Caco-2 (cell line): Measurements from ENCODE around the gene CNTNAP4. TPM values are rescaled to one million over a fixed set of nuclear protein-coding genes. Genes with fewer than 3 reads are reported as not detected.

ENCODE experiments used
- BruUV-seq: library from RNA; stranded (reverse); fragments of 400-500 nt; replicated peaks from 2 replicates; lab custom pipeline; 2021; lab: Mats Ljungman, UMichigan
- CTCF ChIA-PET: fragments of 300-600 bp; sonication (Branson Sonifier 250); formaldehyde crosslinking; loops from one replicate; lab custom pipeline; 2022; ENCODE audit warnings: antibody characterized with exemption; lab: Charles Lee
- POLR2A ChIA-PET: fragments of 300-600 bp; sonication (Branson Sonifier 250); formaldehyde crosslinking; loops from one replicate; lab custom pipeline; 2022; ENCODE audit warnings: antibody characterized with exemption; lab: Charles Lee
- DNase-seq, 2 experiments: peaks; one replicate each; pipeline versions ENCODE4 v3.0.0 to v3.0.0-alpha.2; 2020 to 2022
- H3K27me3 ChIP-seq: replicated peaks from 2 replicates; pipeline ENCODE4 v1.6.0; 2011; ENCODE audit warnings: low read length; ENCODE audit not compliant: control insufficient read depth, insufficient read depth
- H3K36me3 ChIP-seq: 2 replicates; pipeline ENCODE4 v1.5.1; 2011; ENCODE audit warnings: low read length; ENCODE audit not compliant: control insufficient read depth, insufficient read depth
- H3K4me1 ChIP-seq: fragments of 250-450 bp; sonication (Bioruptor Pico); 2 replicates; pipeline ENCODE4 v1.5.1; 2020; ENCODE audit warnings: mild to moderate bottlenecking
- H3K4me3 ChIP-seq: 2 replicates; pipeline ENCODE4 v1.5.1; 2011; ENCODE audit warnings: low read depth, mild to moderate bottlenecking, control low read depth, low read length
- H3K9me3 ChIP-seq: fragments of 250-450 bp; sonication (Bioruptor Pico); 2 replicates; pipeline ENCODE4 v1.5.1; 2020; ENCODE audit warnings: mild to moderate bottlenecking, moderate library complexity
- H3K27ac Mint-ChIP-seq: one replicate; pipeline ENCODE4 v1.8.0; 2022; ENCODE audit warnings: mixed read lengths; ENCODE audit not compliant: unreplicated experiment
- H3K27me3 Mint-ChIP-seq: one replicate; pipeline ENCODE4 v1.8.0; 2022; ENCODE audit warnings: mixed read lengths; ENCODE audit not compliant: insufficient read depth, unreplicated experiment
- H3K36me3 Mint-ChIP-seq: one replicate; pipeline ENCODE4 v1.8.0; 2022; ENCODE audit warnings: mild to moderate bottlenecking, mixed read lengths; ENCODE audit not compliant: insufficient read depth, unreplicated experiment
- H3K4me1 Mint-ChIP-seq: one replicate; pipeline ENCODE4 v1.8.0; 2022; ENCODE audit warnings: low read depth, mixed read lengths; ENCODE audit not compliant: unreplicated experiment
- H3K4me3 Mint-ChIP-seq: one replicate; pipeline ENCODE4 v1.8.0; 2022; ENCODE audit warnings: mild to moderate bottlenecking, moderate library complexity, mixed read lengths; ENCODE audit not compliant: unreplicated experiment
- H3K9me3 Mint-ChIP-seq: one replicate; pipeline ENCODE4 v1.8.0; 2022; ENCODE audit warnings: mixed read lengths; ENCODE audit not compliant: unreplicated experiment
- intact Hi-C: fragments of 100-400 bp; cut with micrococcal nuclease; formaldehyde crosslinking; loops from one replicate; pipeline ENCODE4 v1.10.0; 2022; ENCODE audit not compliant: unreplicated experiment
- total RNA-seq: library from RNA; stranded (reverse); gene quantifications from 2 replicates; pipeline ENCODE4 v1.2.3, GENCODE V29; 2022
- TF ChIP-seq, protein P1 (sequence below), 2 experiments: fragments of 200-600 bp in 1 of 2; IDR thresholded peaks; 1 replicate in 1 of 2; 2 replicates in 1 of 2; pipeline versions ENCODE4 v1.5.1 to v1.8.0; 2011 to 2022; ENCODE audit warnings: antibody characterized with exemption in 1 of 2, control low read depth in 1 of 2, inconsistent platforms in 1 of 2, low read depth in 1 of 2, low read length in 1 of 2, mild to moderate bottlenecking in 1 of 2, moderate library complexity in 1 of 2; ENCODE audit not compliant: insufficient read depth in 1 of 2, severe bottlenecking in 1 of 2, unreplicated experiment in 1 of 2

The CNTNAP4 gene
- total RNA-seq, 1 experiment from 2014 or later, result not detected

DNA sequence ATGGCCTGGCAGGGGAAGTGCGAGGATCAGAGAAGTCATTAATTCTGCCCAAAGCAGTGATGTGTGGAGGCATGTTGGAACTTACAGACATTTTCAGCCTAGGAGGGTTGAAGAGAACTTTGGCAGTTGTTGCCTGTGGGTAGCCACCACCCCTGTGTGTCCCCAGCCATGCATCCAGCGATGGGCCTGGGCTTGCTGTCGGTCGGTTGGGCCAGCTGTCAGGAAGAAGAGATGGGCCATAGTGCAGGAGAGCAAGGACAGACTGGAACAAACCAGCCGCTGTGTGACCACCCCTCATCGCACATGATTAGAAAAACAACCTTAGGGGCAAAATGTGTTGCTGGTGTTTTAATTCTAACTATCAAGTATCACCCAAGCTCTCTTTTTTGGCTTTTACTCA, 173.7 kb downstream of the CNTNAP4 start:
- no peak for DNase-seq
- TF ChIP-seq, protein P1, sequence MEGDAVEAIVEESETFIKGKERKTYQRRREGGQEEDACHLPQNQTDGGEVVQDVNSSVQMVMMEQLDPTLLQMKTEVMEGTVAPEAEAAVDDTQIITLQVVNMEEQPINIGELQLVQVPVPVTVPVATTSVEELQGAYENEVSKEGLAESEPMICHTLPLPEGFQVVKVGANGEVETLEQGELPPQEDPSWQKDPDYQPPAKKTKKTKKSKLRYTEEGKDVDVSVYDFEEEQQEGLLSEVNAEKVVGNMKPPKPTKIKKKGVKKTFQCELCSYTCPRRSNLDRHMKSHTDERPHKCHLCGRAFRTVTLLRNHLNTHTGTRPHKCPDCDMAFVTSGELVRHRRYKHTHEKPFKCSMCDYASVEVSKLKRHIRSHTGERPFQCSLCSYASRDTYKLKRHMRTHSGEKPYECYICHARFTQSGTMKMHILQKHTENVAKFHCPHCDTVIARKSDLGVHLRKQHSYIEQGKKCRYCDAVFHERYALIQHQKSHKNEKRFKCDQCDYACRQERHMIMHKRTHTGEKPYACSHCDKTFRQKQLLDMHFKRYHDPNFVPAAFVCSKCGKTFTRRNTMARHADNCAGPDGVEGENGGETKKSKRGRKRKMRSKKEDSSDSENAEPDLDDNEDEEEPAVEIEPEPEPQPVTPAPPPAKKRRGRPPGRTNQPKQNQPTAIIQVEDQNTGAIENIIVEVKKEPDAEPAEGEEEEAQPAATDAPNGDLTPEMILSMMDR (IDR thresholded peaks at IDR 0.05; ENCODE audit: insufficient read depth in 1 of 2, low read depth in 1 of 2, low read length in 1 of 2, severe bottlenecking in 1 of 2, unreplicated experiment in 1 of 2), result no peak

DNA sequence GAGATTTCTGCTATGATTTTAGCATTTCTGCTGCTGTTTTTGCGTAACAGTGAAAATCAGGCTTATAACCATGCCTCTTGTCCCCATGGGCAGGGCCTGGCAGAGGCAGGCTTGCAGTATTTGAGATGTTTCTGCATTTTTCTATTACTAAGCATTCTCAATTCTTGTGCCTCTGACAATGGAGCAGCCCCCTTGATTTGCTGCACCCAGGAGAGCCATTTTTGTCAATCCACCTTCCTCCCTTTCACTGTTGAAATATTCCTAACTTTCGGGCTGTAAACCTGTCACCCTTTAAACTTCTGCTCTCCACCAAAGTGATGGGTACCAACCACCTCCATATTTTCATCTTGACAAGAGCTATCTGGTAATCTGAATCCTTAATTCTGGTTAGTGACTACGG, 178.1 kb downstream of the CNTNAP4 start:
- TF ChIP-seq, protein P1 (IDR thresholded peaks at IDR 0.05; ENCODE audit: insufficient read depth in 1 of 2, low read depth in 1 of 2, low read length in 1 of 2, severe bottlenecking in 1 of 2, unreplicated experiment in 1 of 2), result no peak
- Histone ChIP-seq H3K27me3 (no peaks in the 10 kb centered on the region), H3K36me3 (no peaks in the 10 kb centered on the region), H3K9me3 (no peaks in the 10 kb centered on the region), H3K4me3 (no peak overlapping the region), H3K4me1 (no peaks in the 10 kb centered on the region)
- H3K27me3 Mint-ChIP-seq, result no peaks in the 10 kb centered on the region
- no TSS peak for BruUV-seq
- H3K27ac Mint-ChIP-seq, result no peak overlapping the region
- no peaks in the 10 kb centered on the region for H3K9me3 Mint-ChIP-seq
- CTCF ChIA-PET, result no interaction called here
- H3K4me1 Mint-ChIP-seq, result no peaks in the 10 kb centered on the region
- DNase-seq, result no peak
- H3K36me3 Mint-ChIP-seq, result no peaks in the 10 kb centered on the region
- intact Hi-C loops, result no loop called here
- POLR2A ChIA-PET, result no interaction called here
- no peak overlapping the region for H3K4me3 Mint-ChIP-seq

More for the DNA sequence above, 173.7 kb downstream of the CNTNAP4 start:
- intact Hi-C loops, result no loop called here
- no peaks in the 10 kb centered on the region for H3K27me3 ChIP-seq
- H3K36me3 Mint-ChIP-seq, result no peaks in the 10 kb centered on the region
- no peaks in the 10 kb centered on the region for H3K4me1 ChIP-seq
- CTCF ChIA-PET, result no interaction called here
- H3K9me3 ChIP-seq, result no peaks in the 10 kb centered on the region
- no peaks in the 10 kb centered on the region for H3K4me1 Mint-ChIP-seq
- H3K9me3 Mint-ChIP-seq, result no peaks in the 10 kb centered on the region
- H3K4me3 Mint-ChIP-seq, result no peak overlapping the region
- no peaks in the 10 kb centered on the region for H3K27me3 Mint-ChIP-seq
- H3K27ac Mint-ChIP-seq, result no peak overlapping the region
- POLR2A ChIA-PET, result no interaction called here
- no TSS peak for BruUV-seq
- H3K36me3 ChIP-seq, result no peaks in the 10 kb centered on the region
- no peak overlapping the region for H3K4me3 ChIP-seq

DNA sequence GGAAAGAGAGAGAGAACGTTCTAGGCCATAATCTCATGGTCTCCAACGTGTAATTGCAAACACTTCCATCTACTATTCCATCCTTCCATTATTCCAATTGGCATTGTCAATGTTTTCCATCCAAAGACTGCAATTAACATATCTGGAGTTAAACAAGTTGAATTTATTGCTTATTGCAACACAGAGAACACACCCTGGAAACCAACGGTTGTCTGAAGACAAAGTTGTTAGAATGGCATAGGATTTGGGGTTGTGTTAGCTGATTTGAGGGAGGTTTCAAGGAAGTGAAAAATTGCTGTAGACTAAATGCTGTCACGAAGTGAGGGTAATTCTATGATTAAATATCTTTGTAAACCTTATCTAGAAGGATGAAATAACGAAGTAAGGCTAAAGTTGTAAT, 178.8 kb downstream of the CNTNAP4 start:
- Histone ChIP-seq H3K36me3 (no peaks in the 10 kb centered on the region), H3K9me3 (no peaks in the 10 kb centered on the region), H3K27me3 (no peaks in the 10 kb centered on the region), H3K4me1 (no peaks in the 10 kb centered on the region; the same call in 1 of the 2 replicates), H3K4me3 (no peak overlapping the region)
- intact Hi-C loops, result no loop called here
- ChIA-PET CTCF (no interaction called here), POLR2A (no interaction called here)
- Mint-ChIP-seq H3K27ac (no peak overlapping the region), H3K4me1 (no peaks in the 10 kb centered on the region), H3K27me3 (no peaks in the 10 kb centered on the region), H3K4me3 (no peak overlapping the region), H3K9me3 (no peaks in the 10 kb centered on the region), H3K36me3 (no peaks in the 10 kb centered on the region)
- BruUV-seq, result no TSS peak
- TF ChIP-seq, protein P1 (IDR thresholded peaks at IDR 0.05; ENCODE audit: insufficient read depth in 1 of 2, low read depth in 1 of 2, low read length in 1 of 2, severe bottlenecking in 1 of 2, unreplicated experiment in 1 of 2), result no peak
- DNase-seq, result no peak
